HL-60 (cell line): ENCODE results near the gene CIAO1.

ENCODE experiments used
- DNase-seq, 2 experiments: peaks; one replicate each; pipeline ENCODE4 v3.0.0-alpha.2; 2010 to 2020; ENCODE audit warnings: low read depth in 1 of 2, low spot score in 1 of 2
- H3K27ac ChIP-seq: fragments of 250-450 bp; sonication (Bioruptor Pico); replicated peaks from 2 replicates; pipeline ENCODE4 v1.5.1; 2020; ENCODE audit warnings: mild to moderate bottlenecking, moderate library complexity
- H3K27me3 ChIP-seq: fragments of 250-450 bp; sonication (Bioruptor Pico); 2 replicates; pipeline ENCODE4 v1.5.1; 2021; ENCODE audit warnings: mild to moderate bottlenecking, moderate library complexity; ENCODE audit not compliant: insufficient read depth, poor library complexity, severe bottlenecking
- H3K4me3 ChIP-seq: replicated peaks from 2 replicates; pipeline ENCODE4 v1.5.1; 2011; ENCODE audit warnings: mild to moderate bottlenecking, control low read depth, low read length; ENCODE audit not compliant: insufficient read depth
- GABPA ChIP-seq: IDR thresholded peaks from 2 replicates; pipeline ENCODE4 v1.6.1; 2012; ENCODE audit warnings: low read depth
- POLR2AphosphoS5 ChIP-seq: IDR thresholded peaks from 2 replicates; pipeline ENCODE4 v1.6.1; 2012; ENCODE audit warnings: low read depth
- SPI1 ChIP-seq: IDR thresholded peaks from 2 replicates; pipeline ENCODE4 v1.6.1; 2012; ENCODE audit warnings: low read depth, mild to moderate bottlenecking, borderline replicate concordance
- TF ChIP-seq, protein P1 (sequence below): IDR thresholded peaks from one replicate; pipeline ENCODE4 v1.5.1; 2011; ENCODE audit warnings: low read length, control low read depth, inconsistent platforms; ENCODE audit not compliant: insufficient read depth
- TF ChIP-seq, protein P2 (sequence below): IDR thresholded peaks from 2 replicates; pipeline ENCODE4 v1.6.1; 2012; ENCODE audit warnings: low read depth; ENCODE audit not compliant: insufficient replicate concordance

CIAO1 gene

DNA sequence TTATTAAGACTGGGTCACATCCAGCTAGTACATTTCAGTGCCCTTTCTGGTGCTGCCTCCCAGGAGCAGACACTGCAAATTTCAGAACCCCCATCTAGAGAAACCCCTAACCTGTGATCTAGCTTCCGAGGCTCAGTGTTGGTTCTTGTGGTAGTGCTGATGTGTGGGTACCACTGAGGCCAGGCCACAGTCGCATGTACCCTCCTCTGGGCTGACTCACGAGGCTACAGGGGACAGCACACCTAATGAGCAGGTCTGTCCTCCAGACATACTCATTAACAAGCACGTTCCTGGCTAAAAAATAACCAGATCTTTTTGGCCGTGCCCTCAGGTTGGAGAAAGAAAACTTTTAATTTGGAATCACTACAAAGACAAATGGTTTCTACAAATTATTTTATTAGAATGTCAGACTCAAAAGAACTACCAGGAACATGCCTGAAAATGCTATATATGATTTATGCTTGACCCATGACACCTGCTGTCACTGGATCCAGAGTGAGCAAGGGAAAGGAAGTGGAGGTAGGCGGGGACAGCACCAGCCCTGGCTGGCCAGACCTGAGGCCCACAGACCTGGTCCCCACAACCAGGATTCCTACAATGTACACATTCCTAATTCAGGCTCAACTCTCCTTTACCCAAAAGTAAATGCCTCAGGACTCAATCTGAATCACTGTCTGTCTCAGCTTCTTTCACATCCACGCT, 8.5 kb downstream of the CIAO1 start:
- no peak overlapping the region for H3K4me3 ChIP-seq
- no peaks in the 10 kb centered on the region for H3K27me3 ChIP-seq
- TF ChIP-seq, protein P1, sequence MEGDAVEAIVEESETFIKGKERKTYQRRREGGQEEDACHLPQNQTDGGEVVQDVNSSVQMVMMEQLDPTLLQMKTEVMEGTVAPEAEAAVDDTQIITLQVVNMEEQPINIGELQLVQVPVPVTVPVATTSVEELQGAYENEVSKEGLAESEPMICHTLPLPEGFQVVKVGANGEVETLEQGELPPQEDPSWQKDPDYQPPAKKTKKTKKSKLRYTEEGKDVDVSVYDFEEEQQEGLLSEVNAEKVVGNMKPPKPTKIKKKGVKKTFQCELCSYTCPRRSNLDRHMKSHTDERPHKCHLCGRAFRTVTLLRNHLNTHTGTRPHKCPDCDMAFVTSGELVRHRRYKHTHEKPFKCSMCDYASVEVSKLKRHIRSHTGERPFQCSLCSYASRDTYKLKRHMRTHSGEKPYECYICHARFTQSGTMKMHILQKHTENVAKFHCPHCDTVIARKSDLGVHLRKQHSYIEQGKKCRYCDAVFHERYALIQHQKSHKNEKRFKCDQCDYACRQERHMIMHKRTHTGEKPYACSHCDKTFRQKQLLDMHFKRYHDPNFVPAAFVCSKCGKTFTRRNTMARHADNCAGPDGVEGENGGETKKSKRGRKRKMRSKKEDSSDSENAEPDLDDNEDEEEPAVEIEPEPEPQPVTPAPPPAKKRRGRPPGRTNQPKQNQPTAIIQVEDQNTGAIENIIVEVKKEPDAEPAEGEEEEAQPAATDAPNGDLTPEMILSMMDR = no peak
- no peak for DNase-seq
- H3K27ac ChIP-seq = no peak overlapping the region

DNA sequence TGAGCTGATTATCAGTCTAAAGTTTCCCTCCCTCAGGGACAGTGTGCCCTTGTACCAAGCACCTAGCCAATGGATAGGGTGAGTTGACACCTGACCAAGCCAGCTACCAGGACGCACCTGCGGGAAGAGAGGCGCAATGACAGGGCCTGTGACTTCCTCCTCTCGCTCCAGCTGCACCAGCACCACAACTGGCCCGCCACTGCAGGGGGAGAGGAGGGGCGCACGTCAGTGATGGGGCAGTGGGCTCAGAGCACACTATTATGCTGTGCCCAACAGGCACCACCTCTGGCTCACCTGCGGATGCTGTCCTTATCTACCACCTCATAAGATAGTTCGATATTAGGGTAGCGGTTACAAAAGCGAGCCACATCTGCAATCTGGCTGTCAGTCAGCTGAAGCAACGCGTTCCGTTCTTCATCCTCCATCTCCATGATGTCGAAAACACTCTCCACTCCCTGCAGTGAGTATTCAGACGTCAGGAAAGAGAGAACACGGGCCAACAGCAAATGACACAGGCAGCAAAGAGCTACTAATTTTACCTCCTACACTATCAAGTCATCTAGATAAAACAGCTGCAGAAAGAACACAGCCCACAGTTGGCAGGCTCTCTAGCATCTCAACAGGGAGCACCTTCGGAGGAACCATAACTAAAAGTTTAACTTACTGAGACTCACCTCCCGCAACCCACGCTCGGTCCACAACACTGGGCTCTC, 10.9 kb downstream of the CIAO1 start:
- H3K4me3 ChIP-seq = no peak overlapping the region
- TF ChIP-seq POLR2AphosphoS5 = no peak
- TF ChIP-seq, protein P2, sequence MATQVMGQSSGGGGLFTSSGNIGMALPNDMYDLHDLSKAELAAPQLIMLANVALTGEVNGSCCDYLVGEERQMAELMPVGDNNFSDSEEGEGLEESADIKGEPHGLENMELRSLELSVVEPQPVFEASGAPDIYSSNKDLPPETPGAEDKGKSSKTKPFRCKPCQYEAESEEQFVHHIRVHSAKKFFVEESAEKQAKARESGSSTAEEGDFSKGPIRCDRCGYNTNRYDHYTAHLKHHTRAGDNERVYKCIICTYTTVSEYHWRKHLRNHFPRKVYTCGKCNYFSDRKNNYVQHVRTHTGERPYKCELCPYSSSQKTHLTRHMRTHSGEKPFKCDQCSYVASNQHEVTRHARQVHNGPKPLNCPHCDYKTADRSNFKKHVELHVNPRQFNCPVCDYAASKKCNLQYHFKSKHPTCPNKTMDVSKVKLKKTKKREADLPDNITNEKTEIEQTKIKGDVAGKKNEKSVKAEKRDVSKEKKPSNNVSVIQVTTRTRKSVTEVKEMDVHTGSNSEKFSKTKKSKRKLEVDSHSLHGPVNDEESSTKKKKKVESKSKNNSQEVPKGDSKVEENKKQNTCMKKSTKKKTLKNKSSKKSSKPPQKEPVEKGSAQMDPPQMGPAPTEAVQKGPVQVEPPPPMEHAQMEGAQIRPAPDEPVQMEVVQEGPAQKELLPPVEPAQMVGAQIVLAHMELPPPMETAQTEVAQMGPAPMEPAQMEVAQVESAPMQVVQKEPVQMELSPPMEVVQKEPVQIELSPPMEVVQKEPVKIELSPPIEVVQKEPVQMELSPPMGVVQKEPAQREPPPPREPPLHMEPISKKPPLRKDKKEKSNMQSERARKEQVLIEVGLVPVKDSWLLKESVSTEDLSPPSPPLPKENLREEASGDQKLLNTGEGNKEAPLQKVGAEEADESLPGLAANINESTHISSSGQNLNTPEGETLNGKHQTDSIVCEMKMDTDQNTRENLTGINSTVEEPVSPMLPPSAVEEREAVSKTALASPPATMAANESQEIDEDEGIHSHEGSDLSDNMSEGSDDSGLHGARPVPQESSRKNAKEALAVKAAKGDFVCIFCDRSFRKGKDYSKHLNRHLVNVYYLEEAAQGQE = no peak
- TF ChIP-seq, protein P1 = no peak
- no peak for TF ChIP-seq SPI1
- TF ChIP-seq GABPA = no peak
- H3K27me3 ChIP-seq = no peaks in the 10 kb centered on the region
- no peak for DNase-seq
- no peak overlapping the region for H3K27ac ChIP-seq

DNA sequence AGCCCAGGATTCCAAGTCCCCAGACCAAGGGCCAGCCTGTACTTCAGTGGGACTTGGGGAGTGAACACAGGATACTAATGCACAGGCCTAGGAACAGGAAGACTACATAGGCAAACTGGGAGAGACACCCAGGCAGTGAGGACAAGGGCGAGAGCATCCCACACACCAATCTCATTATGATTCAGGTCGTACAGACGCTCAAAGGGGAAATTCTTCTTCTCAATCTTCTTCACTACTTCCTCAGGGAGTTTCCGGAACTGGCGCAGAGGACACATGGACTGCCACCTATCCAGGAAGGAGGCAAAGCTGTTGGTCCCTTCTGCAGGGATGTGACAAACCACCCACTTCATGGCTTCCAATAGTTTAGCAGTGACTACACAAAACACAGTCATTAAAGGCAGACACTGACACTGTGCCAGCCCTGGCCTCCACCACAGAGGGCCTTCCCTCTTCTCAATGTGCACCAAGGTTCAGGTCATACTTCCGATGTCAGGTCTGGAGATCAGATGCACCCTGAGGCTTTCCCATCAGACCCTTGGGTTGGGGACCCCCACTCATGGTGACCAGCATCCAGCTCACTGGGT, 21.3 kb downstream of the CIAO1 start:
- Histone ChIP-seq H3K4me3 (no peak overlapping the region), H3K27me3 (no peaks in the 10 kb centered on the region), H3K27ac (no peak overlapping the region)
- no peak for TF ChIP-seq POLR2AphosphoS5
- TF ChIP-seq, protein P1 = no peak
- TF ChIP-seq SPI1 = no peak
- TF ChIP-seq, protein P2 = no peak
- TF ChIP-seq GABPA = no peak
- no peak for DNase-seq
